ENCODE data around the gene PAX4.

DNA sequence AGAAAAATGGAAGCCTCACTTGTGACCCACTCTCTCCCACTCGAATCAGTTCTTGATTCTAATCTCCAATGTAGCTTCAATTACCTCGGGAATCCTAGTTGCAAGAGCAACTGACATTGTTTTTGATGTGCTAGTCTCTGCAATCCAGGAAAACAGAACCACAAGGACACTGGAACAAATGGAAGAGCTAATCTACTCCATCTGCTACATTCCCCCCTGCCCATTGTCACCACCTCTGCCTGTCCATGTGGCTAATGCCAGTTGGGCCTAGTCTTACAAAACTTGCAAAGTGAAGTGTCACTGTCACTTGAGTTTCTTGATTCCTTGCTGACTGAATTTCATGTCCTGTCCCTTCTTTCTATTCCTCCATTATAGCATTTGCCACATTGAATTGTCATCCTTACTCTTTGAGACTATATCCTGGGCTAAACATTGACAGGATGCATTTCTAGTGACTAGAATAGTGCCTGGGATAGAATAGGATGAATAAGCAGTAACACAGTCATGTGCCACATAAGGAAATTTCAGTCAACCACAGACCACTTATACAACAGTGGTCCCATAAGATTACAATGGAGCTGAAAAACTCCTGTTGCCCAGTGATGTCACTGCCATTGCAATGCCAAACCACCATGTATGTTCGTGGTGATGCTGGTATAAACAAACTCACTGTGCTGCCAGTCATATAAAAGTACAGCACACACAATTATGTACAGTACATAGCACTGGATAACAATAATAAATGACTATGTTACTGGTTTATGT, 46.0 kb downstream of the PAX4 start:
- TF ChIP-seq POLR2A (IDR thresholded peaks at IDR 0.05) = no peak
- TF ChIP-seq, protein P1, sequence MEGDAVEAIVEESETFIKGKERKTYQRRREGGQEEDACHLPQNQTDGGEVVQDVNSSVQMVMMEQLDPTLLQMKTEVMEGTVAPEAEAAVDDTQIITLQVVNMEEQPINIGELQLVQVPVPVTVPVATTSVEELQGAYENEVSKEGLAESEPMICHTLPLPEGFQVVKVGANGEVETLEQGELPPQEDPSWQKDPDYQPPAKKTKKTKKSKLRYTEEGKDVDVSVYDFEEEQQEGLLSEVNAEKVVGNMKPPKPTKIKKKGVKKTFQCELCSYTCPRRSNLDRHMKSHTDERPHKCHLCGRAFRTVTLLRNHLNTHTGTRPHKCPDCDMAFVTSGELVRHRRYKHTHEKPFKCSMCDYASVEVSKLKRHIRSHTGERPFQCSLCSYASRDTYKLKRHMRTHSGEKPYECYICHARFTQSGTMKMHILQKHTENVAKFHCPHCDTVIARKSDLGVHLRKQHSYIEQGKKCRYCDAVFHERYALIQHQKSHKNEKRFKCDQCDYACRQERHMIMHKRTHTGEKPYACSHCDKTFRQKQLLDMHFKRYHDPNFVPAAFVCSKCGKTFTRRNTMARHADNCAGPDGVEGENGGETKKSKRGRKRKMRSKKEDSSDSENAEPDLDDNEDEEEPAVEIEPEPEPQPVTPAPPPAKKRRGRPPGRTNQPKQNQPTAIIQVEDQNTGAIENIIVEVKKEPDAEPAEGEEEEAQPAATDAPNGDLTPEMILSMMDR (IDR thresholded peaks at IDR 0.05) = no peak
